Stimulated activated CD4-positive, alpha-beta T cell treated with anti-CD3 and anti-CD28 coated beads, Interleukin-1b, Interleukin-23, amount 100 ng/mL, for 4 hours (primary cell): Measurements from ENCODE around the gene CNTNAP2.
"Not testable (repeated sequence)": the region's sequence is repeated elsewhere in the genome, so short reads cannot be mapped to it uniquely, and the experiment has no call there.

Experiments used
- DNase-seq, 2 donors: peaks; one replicate each; pipeline ENCODE4 v3.0.0-alpha.2; 2020; ENCODE audit warnings: low read depth in 2 of 2

CNTNAP2 gene

GRCh38 chr7:147096629-147097028 lies 980.0 kb downstream of the CNTNAP2 start:
- no peak for DNase-seq

- no peak for DNase-seq
Observed at GRCh38 chr7:147103224-147103623, 986.6 kb downstream of the CNTNAP2 start.

GRCh38 chr7:147106746-147107145 lies 990.1 kb downstream of the CNTNAP2 start:
- DNase-seq = no peak

GRCh38 chr7:147114525-147114924 lies 997.9 kb downstream of the CNTNAP2 start:
- DNase-seq = not testable (repeated sequence)

GRCh38 chr7:147136352-147136751 lies 1019.8 kb downstream of the CNTNAP2 start:
- DNase-seq = no peak

- no peak for DNase-seq
Observed at GRCh38 chr7:147145194-147145593, 1028.6 kb downstream of the CNTNAP2 start.

- DNase-seq = no peak
Observed at GRCh38 chr7:147146169-147146568, 1029.6 kb downstream of the CNTNAP2 start.

GRCh38 chr7:147151661-147152060 lies 1035.1 kb downstream of the CNTNAP2 start:
- DNase-seq = no peak

GRCh38 chr7:147153571-147153970 lies 1037.0 kb downstream of the CNTNAP2 start:
- no peak for DNase-seq

- no peak for DNase-seq
Observed at GRCh38 chr7:147161405-147161804, 1044.8 kb downstream of the CNTNAP2 start.

GRCh38 chr7:147170341-147171012 lies 1053.9 kb downstream of the CNTNAP2 start:
- DNase-seq = no peak

GRCh38 chr7:147171013-147171391 lies 1054.4 kb downstream of the CNTNAP2 start:
- DNase-seq = no peak

- DNase-seq = no peak
Observed at GRCh38 chr7:147173883-147174282, 1057.3 kb downstream of the CNTNAP2 start.

GRCh38 chr7:147182874-147183273 lies 1066.3 kb downstream of the CNTNAP2 start:
- DNase-seq = no peak

GRCh38 chr7:147183276-147183675 lies 1066.7 kb downstream of the CNTNAP2 start:
- DNase-seq = no peak

GRCh38 chr7:147188467-147188866 lies 1071.9 kb downstream of the CNTNAP2 start:
- DNase-seq = no peak

GRCh38 chr7:147193476-147193875 lies 1076.9 kb downstream of the CNTNAP2 start:
- DNase-seq = no peak

GRCh38 chr7:147196481-147196880 lies 1079.9 kb downstream of the CNTNAP2 start:
- DNase-seq = no peak

GRCh38 chr7:147197006-147197405 lies 1080.4 kb downstream of the CNTNAP2 start:
- DNase-seq = no peak

GRCh38 chr7:147199868-147200267 lies 1083.3 kb downstream of the CNTNAP2 start:
- no peak for DNase-seq

GRCh38 chr7:147207988-147208387 lies 1091.4 kb downstream of the CNTNAP2 start:
- DNase-seq = no peak

GRCh38 chr7:147231275-147231674 lies 1114.7 kb downstream of the CNTNAP2 start:
- DNase-seq = no peak

GRCh38 chr7:147235645-147236382 lies 1119.2 kb downstream of the CNTNAP2 start:
- no peak for DNase-seq
